OCI-LY1 (cell line): ENCODE results near the gene RFPL2.
"Not testable (repeated sequence)": the region's sequence is repeated elsewhere in the genome, so short reads cannot be mapped to it uniquely, and the experiment has no call there.

ENCODE experiments used
- H2AFZ ChIP-seq: fragments of 200-600 bp; sonication (generic), shearing (Covaris generic); 2 replicates; pipeline ENCODE4 v1.6.0; 2014; ENCODE audit warnings: antibody characterized with exemption, mild to moderate bottlenecking, low read length
- H3F3A ChIP-seq: fragments of 200-600 bp; sonication (generic), shearing (Covaris generic); 2 replicates; pipeline ENCODE4 v1.6.0; 2014; ENCODE audit warnings: mild to moderate bottlenecking, antibody characterized with exemption, low read length, moderate library complexity; ENCODE audit not compliant: insufficient read depth
- H3K27ac ChIP-seq: fragments of 200-600 bp; sonication (generic); 2 replicates; pipeline ENCODE4 v1.5.1; 2014; ENCODE audit warnings: low read length, mixed run types, mild to moderate bottlenecking, low read depth; ENCODE audit not compliant: poor library complexity, severe bottlenecking
- H3K27me3 ChIP-seq: fragments of 200-600 bp; sonication (generic); 2 replicates; pipeline ENCODE4 v1.6.0; 2014; ENCODE audit warnings: antibody characterized with exemption, mild to moderate bottlenecking, low read length, moderate library complexity; ENCODE audit not compliant: insufficient read depth
- H3K36me3 ChIP-seq: fragments of 200-600 bp; sonication (generic); 2 replicates; pipeline ENCODE4 v1.6.1; 2014; ENCODE audit warnings: mild to moderate bottlenecking, antibody characterized with exemption, low read length, moderate library complexity, mixed read lengths; ENCODE audit not compliant: insufficient read depth
- H3K4me1 ChIP-seq: fragments of 200-600 bp; sonication (generic); 2 replicates; pipeline ENCODE4 v1.5.1; 2014; ENCODE audit warnings: mild to moderate bottlenecking, low read length, moderate library complexity; ENCODE audit not compliant: insufficient read depth, severe bottlenecking
- H3K4me2 ChIP-seq: fragments of 200-600 bp; sonication (generic), shearing (Covaris generic); 2 replicates; pipeline ENCODE4 v1.6.1; 2014; ENCODE audit warnings: low read length
- H3K4me3 ChIP-seq: fragments of 200-600 bp; sonication (generic); 2 replicates; pipeline ENCODE4 v1.5.1; 2014; ENCODE audit warnings: low read length, low read depth, mild to moderate bottlenecking, mixed read lengths; ENCODE audit not compliant: poor library complexity, severe bottlenecking
- H3K79me2 ChIP-seq: fragments of 200-600 bp; shearing (Covaris generic); 2 replicates; pipeline ENCODE4 v1.6.1; 2016; ENCODE audit warnings: mixed run types, low read length, mixed read lengths; ENCODE audit not compliant: insufficient read depth
- H3K9ac ChIP-seq: fragments of 200-600 bp; sonication (generic), shearing (Covaris generic); 2 replicates; pipeline ENCODE4 v1.6.1; 2014; ENCODE audit warnings: mild to moderate bottlenecking, low read length, mixed read lengths
- H3K9me2 ChIP-seq: fragments of 200-600 bp; sonication (generic), shearing (Covaris generic); 2 replicates; pipeline ENCODE4 v1.6.1; 2014; ENCODE audit warnings: low read depth, mild to moderate bottlenecking, low read length, mixed read lengths
- H3K9me3 ChIP-seq: fragments of 200-600 bp; shearing (Covaris generic); 2 replicates; pipeline ENCODE4 v1.6.1; 2014; ENCODE audit warnings: low read length, mixed read lengths
- H4K20me1 ChIP-seq: fragments of 200-600 bp; sonication (generic), shearing (Covaris generic); 2 replicates; pipeline ENCODE4 v1.6.0; 2016; ENCODE audit warnings: mild to moderate bottlenecking, low read length; ENCODE audit not compliant: insufficient read depth
- EZH2 ChIP-seq: fragments of 200-600 bp; sonication (generic), shearing (Covaris generic); IDR thresholded peaks from 2 replicates; pipeline ENCODE4 v1.8.0; 2017; ENCODE audit warnings: borderline replicate concordance, mixed run types, mild to moderate bottlenecking, antibody characterized with exemption, low read length, moderate library complexity, mixed read lengths
- TF ChIP-seq, protein P1 (sequence below): fragments of 200-600 bp; sonication (generic), shearing (Covaris generic); IDR thresholded peaks from 2 replicates; pipeline ENCODE4 v1.5.1; 2017; ENCODE audit warnings: mild to moderate bottlenecking, antibody characterized with exemption, low read length, moderate library complexity, mixed read lengths

Gene RFPL2

GRCh38 chr22:32165681-32166080 lies 39.2 kb downstream of the RFPL2 start:
- Histone ChIP-seq H3K4me1 (no peaks in the 10 kb centered on the region), H2AFZ (no peak overlapping the region), H3K9me3 (no peaks in the 10 kb centered on the region), H3K4me3 (no peak overlapping the region), H4K20me1 (no peaks in the 10 kb centered on the region), H3K4me2 (no peak overlapping the region), H3K9me2 (no peaks in the 10 kb centered on the region), H3K79me2 (no peaks in the 10 kb centered on the region), H3K36me3 (no peaks in the 10 kb centered on the region), H3F3A (no peaks in the 10 kb centered on the region), H3K27me3 (no peaks in the 10 kb centered on the region; the same call in 1 of the 2 replicates), H3K9ac (no peak overlapping the region), H3K27ac (no peak overlapping the region)
- TF ChIP-seq EZH2: no peak
- TF ChIP-seq, protein P1, sequence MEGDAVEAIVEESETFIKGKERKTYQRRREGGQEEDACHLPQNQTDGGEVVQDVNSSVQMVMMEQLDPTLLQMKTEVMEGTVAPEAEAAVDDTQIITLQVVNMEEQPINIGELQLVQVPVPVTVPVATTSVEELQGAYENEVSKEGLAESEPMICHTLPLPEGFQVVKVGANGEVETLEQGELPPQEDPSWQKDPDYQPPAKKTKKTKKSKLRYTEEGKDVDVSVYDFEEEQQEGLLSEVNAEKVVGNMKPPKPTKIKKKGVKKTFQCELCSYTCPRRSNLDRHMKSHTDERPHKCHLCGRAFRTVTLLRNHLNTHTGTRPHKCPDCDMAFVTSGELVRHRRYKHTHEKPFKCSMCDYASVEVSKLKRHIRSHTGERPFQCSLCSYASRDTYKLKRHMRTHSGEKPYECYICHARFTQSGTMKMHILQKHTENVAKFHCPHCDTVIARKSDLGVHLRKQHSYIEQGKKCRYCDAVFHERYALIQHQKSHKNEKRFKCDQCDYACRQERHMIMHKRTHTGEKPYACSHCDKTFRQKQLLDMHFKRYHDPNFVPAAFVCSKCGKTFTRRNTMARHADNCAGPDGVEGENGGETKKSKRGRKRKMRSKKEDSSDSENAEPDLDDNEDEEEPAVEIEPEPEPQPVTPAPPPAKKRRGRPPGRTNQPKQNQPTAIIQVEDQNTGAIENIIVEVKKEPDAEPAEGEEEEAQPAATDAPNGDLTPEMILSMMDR: no peak

GRCh38 chr22:32164075-32164860 lies 40.6 kb downstream of the RFPL2 start:
- H3K9me2 ChIP-seq: no peaks in the 10 kb centered on the region
- no peaks in the 10 kb centered on the region for H4K20me1 ChIP-seq
- no peaks in the 10 kb centered on the region for H3K36me3 ChIP-seq
- H3K79me2 ChIP-seq: no peaks in the 10 kb centered on the region
- no peak overlapping the region for H3K4me3 ChIP-seq
- no peaks in the 10 kb centered on the region for H3K9me3 ChIP-seq
- no peak for TF ChIP-seq EZH2
- TF ChIP-seq, protein P1: no peak
- no peak overlapping the region for H3K4me2 ChIP-seq
- H3K4me1 ChIP-seq: no peaks in the 10 kb centered on the region
- H3F3A ChIP-seq: no peaks in the 10 kb centered on the region
- H3K27me3 ChIP-seq: no peaks in the 10 kb centered on the region; the same call in 1 of the 2 replicates
- no peak overlapping the region for H3K9ac ChIP-seq
- H2AFZ ChIP-seq: no peak overlapping the region
- H3K27ac ChIP-seq: no peak overlapping the region

GRCh38 chr22:32160411-32160810 lies 44.5 kb downstream of the RFPL2 start:
- H3F3A ChIP-seq, H3K79me2 ChIP-seq, H3K27me3 ChIP-seq, H3K36me3 ChIP-seq, H3K4me1 ChIP-seq, H3K4me3 ChIP-seq, H3K9ac ChIP-seq, H4K20me1 ChIP-seq, H3K9me2 ChIP-seq, H3K27ac ChIP-seq, H3K9me3 ChIP-seq, H3K4me2 ChIP-seq, H2AFZ ChIP-seq: not testable (repeated sequence)
